Measurements from ENCODE around the gene EPS8L1. TPM values are rescaled to one million over a fixed set of nuclear protein-coding genes. Genes with fewer than 3 reads are reported as not detected.

EPS8L1 gene
- total and polyA plus RNA-seq, 2 donors (not counting 1 experiment from before 2014, with no cell fraction given), result 0.72 to 1.0 TPM

GRCh38 chr19:55112246-55112776, 36.6 kb downstream of the EPS8L1 start:
- no peak for ATAC-seq (ENCODE audit: low read depth)
- no peak for DNase-seq
- CTCF ChIA-PET, result no interaction called here
- H3K4me2 ChIP-seq (replicated peaks; ENCODE audit: low read depth, low read length, poor library complexity, severe bottlenecking), result no peak overlapping the region
- H3K9me3 ChIP-seq (ENCODE audit: control extremely low read depth in 1 of 3, control insufficient read depth in 2 of 3, insufficient read depth in 1 of 3, low read length in 2 of 3), result no peaks in the 10 kb centered on the region
- TF ChIP-seq EZH2 (IDR thresholded peaks at IDR 0.05; ENCODE audit: borderline replicate concordance, insufficient read depth, low read depth, low read length, poor library complexity, severe bottlenecking) (no peak), CTCF (IDR thresholded peaks at IDR 0.05) (no peak)
- H3K27ac ChIP-seq (ENCODE audit: low read length in 2 of 2), result no peak overlapping the region
- H3K4me3 ChIP-seq (ENCODE audit: control extremely low read depth in 1 of 5, extremely low read depth in 1 of 5, insufficient read depth in 1 of 5, low read depth in 2 of 5, low read length in 4 of 5), result no peak overlapping the region
- H3K27me3 ChIP-seq (replicated peaks in 1 of 4; ENCODE audit: control extremely low read depth in 1 of 4, control insufficient read depth in 3 of 4, insufficient read depth in 4 of 4, low read length in 3 of 4), result no peaks in the 10 kb centered on the region
- Mint-ChIP-seq H3K27ac (no peak overlapping the region), H3K4me1 (peaks cover 35% of the 10 kb centered on the region), H3K9me3 (ENCODE audit: insufficient read depth) (no peaks in the 10 kb centered on the region), H3K4me3 (no peak overlapping the region), H3K27me3 (no peaks in the 10 kb centered on the region)
- POLR2A ChIA-PET, result no interaction called here
- intact Hi-C loops (cut with micrococcal nuclease), result loop anchor here (10.0 kb wide), 3 partner anchors 108 to 998 kb away; partner anchors contain the start of genes PRPF31 and TFPT
- H3K79me2 ChIP-seq (ENCODE audit: control insufficient read depth, insufficient read depth, low read length), result peaks cover 43% of the 10 kb centered on the region
- no peak overlapping the region for H3K9ac ChIP-seq (ENCODE audit: low read length)
- 93% methylated on average over 18 of the region's 25 CpGs for WGBS (ENCODE audit: insufficient coverage)
- peaks cover 71% of the 10 kb centered on the region for H4K20me1 ChIP-seq (ENCODE audit: control insufficient read depth, insufficient read depth, low read length, poor library complexity, severe bottlenecking)
- peaks cover 0 to 22% of the 10 kb centered on the region in 2 experiments for H3K36me3 ChIP-seq (replicated peaks in 1 of 2; ENCODE audit: control extremely low read depth in 1 of 2, control insufficient read depth in 1 of 2, extremely low read depth in 1 of 2, insufficient read depth in 2 of 2, low read length in 1 of 2)
- H3K4me1 ChIP-seq (ENCODE audit: control insufficient read depth in 2 of 2, insufficient read depth in 2 of 2, low read length in 2 of 2), result peaks cover 6 to 36% of the 10 kb centered on the region in 2 donors
- no peak overlapping the region for H2AFZ ChIP-seq (ENCODE audit: insufficient read depth, low read depth, low read length, poor library complexity, severe bottlenecking)

GRCh38 chr19:55112777-55113569, 37.3 kb downstream of the EPS8L1 start:
- Mint-ChIP-seq H3K4me1 (peaks cover 39% of the 10 kb centered on the region), H3K27me3 (no peaks in the 10 kb centered on the region), H3K4me3 (no peak overlapping the region), H3K9me3 (ENCODE audit: insufficient read depth) (no peaks in the 10 kb centered on the region), H3K27ac (peak overlapping the region; percentile 32)
- no peak overlapping the region for H3K9ac ChIP-seq (ENCODE audit: low read length)
- no peaks in the 10 kb centered on the region for H3K9me3 ChIP-seq (ENCODE audit: control extremely low read depth in 1 of 3, control insufficient read depth in 2 of 3, insufficient read depth in 1 of 3, low read length in 2 of 3)
- ATAC-seq (ENCODE audit: low read depth) (no peak), DNase-seq (peak; percentile 42)
- H3K27ac ChIP-seq (ENCODE audit: low read length in 2 of 2), result peak overlapping the region in 1 of 2 donors; percentile 39
- H3K4me1 ChIP-seq (ENCODE audit: control insufficient read depth in 2 of 2, insufficient read depth in 2 of 2, low read length in 2 of 2), result peaks cover 6 to 37% of the 10 kb centered on the region in 2 donors
- H3K4me2 ChIP-seq (replicated peaks; ENCODE audit: low read depth, low read length, poor library complexity, severe bottlenecking), result peak overlapping the region; percentile 12
- H3K27me3 ChIP-seq (replicated peaks in 1 of 4; ENCODE audit: control extremely low read depth in 1 of 4, control insufficient read depth in 3 of 4, insufficient read depth in 4 of 4, low read length in 3 of 4), result no peaks in the 10 kb centered on the region
- peaks cover 71% of the 10 kb centered on the region for H4K20me1 ChIP-seq (ENCODE audit: control insufficient read depth, insufficient read depth, low read length, poor library complexity, severe bottlenecking)
- 80% methylated on average over 19 of the region's 23 CpGs for WGBS (ENCODE audit: insufficient coverage)
- TF ChIP-seq EZH2 (IDR thresholded peaks at IDR 0.05; ENCODE audit: borderline replicate concordance, insufficient read depth, low read depth, low read length, poor library complexity, severe bottlenecking), result no peak
- peak; percentile 13 for TF ChIP-seq CTCF (IDR thresholded peaks at IDR 0.05)
- ChIA-PET CTCF (no interaction called here), POLR2A (interaction anchor here (0.5 to 0.6 kb wide), 2 partner anchors 9 to 55 kb away, joined by 4 to 7 read pairs; no protein-coding TSS in a partner anchor)
- no peak overlapping the region for H2AFZ ChIP-seq (ENCODE audit: insufficient read depth, low read depth, low read length, poor library complexity, severe bottlenecking)
- no peak overlapping the region for H3K4me3 ChIP-seq (ENCODE audit: control extremely low read depth in 1 of 5, extremely low read depth in 1 of 5, insufficient read depth in 1 of 5, low read depth in 2 of 5, low read length in 4 of 5)
- peaks cover 46% of the 10 kb centered on the region for H3K79me2 ChIP-seq (ENCODE audit: control insufficient read depth, insufficient read depth, low read length)
- peaks cover 0 to 22% of the 10 kb centered on the region in 2 experiments for H3K36me3 ChIP-seq (replicated peaks in 1 of 2; ENCODE audit: control extremely low read depth in 1 of 2, control insufficient read depth in 1 of 2, extremely low read depth in 1 of 2, insufficient read depth in 2 of 2, low read length in 1 of 2)
- intact Hi-C loops (cut with micrococcal nuclease), result loop anchor here (10.0 kb wide), 3 partner anchors 108 to 998 kb away; partner anchors contain the start of genes PRPF31 and TFPT

Measured in B cell (primary cell).